UCSD-AML1 (cell line): ENCODE results near the gene SIX4.
"Not testable (repeated sequence)": the region's sequence is repeated elsewhere in the genome, so short reads cannot be mapped to it uniquely, and the experiment has no call there.

Experiments
- DNase-seq: peaks from one replicate; lab custom pipeline; 2025; ENCODE audit not compliant: unreplicated experiment; lab: John Stamatoyannopoulos, UW

The SIX4 gene

DNA sequence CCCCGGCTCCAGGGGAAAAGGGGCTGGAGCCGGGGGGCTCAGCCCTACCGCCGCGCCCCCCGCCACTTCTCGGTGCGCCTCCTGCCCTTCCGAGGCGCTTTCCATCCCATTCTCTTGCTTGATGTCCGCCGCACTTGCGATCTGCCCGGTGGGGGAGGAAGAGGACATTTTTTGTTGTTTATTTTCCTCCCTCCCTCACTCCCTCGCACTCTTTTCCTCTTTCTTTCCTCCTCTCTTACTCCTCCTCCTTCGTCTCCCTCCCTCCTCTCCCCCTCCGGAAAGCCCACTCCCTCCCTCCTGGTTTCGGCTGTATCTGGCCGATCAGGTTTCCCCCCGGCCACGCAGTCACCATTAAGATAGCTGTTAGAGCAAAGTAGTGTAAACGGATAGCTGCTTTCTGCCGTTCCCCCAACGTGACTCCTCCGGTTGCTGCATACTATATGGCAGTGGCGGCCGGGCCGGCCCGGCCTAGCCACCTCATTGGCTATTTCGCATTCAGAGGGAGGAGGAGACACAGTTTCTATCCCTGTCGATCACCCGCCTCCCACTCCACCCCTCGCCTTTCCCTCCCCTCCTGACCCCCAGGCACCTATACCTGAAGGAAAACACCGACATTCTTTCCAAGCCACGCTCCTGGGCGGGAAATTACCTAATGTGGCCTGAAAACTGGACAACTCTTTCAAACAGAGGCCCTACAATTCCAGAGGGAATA lies at the start of gene SIX4:
TSS of gene SIX4 (minus strand) at position 445 of the 712 bp plus-strand sequence. CDS start at position 168, 277 bp downstream.
- DNase-seq: peak; percentile 13

DNA sequence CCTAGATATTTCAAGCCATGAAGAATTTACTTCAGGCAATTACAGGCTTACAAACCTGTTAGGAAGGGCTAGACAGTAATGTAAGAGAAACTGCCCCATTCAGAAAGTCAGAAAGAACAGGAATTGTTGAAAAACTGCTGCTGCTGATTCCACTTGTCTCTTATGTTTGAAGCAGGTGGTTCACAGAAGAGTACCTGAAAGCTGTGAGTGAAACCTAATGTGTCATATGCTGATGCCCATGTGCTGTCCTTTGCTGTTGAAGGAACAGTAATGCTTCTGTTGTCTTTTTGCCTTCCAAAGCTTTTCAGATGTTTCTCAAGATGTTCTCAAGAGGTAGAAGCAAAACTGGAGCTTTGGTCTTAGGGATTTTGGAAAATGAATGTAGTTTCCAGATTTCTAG lies 49.4 kb upstream of the SIX4 start:
- no peak for DNase-seq

DNA sequence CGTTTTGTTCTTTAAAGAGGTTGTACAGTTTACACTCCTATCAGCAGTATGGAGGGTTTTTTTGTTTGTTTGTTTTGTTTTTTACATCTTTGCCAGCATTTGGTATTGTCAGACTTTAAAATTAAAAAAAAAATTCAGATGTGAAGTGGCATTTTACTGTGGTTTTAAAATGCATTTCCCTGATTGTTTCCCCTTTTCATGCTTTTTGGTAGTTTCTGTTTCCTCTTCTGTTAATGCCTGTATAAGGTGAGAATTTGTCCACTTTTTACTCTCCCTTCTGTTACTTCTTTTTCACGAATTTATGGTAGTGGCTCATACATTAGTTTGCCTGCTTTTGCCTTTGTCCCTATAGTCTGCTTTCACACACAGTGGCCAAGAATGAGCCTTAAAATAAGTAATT lies 47.0 kb upstream of the SIX4 start:
- DNase-seq: no peak

DNA sequence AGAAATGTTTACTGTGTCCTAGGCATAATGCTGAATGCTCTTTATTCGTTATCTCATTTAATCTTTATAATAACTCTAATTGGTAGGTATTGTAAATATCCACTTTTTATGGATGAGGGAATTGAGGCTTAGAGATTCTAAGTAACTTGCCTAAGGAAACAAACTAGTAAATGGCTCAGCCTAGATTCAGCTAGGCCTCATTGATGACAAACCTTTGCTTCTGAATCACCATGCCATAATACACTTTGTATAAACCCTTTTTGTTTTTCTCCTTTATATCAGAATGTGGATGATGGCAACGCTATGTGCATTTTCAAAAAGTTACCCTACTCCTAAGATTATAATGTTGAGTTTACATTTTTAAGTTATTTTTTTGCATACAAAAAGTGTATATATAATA lies 44.5 kb upstream of the SIX4 start:
- no peak for DNase-seq

DNA sequence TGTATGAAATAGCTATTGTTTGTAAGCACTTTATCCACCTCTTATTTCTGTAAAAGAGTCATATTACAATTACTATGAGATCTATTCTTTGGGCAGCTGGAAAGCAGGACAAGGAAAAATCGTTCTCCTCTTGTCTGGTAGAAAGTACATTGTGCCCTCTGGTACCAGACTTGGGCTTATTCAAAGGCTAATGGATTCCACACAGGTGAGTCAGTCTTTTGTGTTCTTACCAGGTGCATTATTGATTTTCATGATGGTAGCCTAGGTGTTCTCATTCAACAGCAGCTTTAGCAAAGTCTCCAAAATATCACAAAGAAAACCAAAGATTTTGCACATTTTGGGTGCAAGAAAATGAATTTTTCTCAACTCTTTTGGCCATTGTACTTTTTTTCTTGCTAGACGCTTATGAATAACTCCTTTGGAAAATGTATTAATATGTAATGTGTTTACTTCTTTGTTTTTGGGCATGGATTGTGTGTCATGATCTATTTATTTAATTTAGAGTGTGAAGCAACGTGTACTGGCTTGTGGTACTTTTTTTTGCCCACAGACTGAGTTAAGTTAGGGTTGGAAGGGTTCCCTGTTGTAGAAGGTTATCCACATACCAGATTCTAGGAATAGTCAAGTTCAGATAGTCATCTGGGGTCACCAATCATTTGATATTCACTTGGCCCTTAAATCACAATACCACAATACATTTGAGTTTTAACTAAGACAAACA lies 36.7 kb upstream of the SIX4 start:
- DNase-seq: no peak

DNA sequence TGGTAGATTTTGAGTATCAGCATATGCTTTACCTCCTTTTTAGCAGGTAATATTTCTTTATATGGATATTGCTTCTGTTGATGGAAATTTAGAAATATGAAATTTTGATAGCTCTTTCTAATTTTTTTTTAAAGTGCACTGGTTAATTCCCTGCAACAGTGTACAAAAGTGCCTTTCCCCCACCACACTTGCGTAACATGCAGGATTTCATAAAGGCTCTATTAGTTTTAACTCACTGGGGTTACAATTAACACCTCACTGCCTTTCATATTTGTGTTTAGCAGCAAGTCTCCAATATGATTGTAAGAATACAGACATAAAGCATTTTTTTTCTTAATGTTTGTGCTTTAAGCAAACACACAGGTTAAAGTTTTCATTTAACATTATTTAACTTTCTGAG lies 36.1 kb upstream of the SIX4 start:
- no peak for DNase-seq

DNA sequence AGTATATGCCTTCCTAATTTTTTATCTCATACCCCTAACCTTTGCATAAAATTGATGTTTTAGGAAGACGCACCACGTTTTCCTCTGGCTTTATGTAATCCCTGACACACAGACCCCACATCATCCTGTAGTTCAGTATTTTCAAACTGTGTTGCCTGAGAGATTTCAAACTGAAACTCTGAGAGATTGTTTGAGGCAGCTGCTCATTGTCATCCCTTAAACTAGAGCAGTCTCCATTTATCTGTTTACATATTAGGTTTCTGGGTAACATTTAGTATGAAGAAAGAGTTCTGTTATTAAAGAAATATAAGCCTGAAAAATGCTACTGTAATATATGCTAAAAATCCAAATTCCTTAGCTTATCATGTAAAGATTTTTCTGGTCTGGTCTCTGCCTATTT lies 34.7 kb upstream of the SIX4 start:
- no peak for DNase-seq

DNA sequence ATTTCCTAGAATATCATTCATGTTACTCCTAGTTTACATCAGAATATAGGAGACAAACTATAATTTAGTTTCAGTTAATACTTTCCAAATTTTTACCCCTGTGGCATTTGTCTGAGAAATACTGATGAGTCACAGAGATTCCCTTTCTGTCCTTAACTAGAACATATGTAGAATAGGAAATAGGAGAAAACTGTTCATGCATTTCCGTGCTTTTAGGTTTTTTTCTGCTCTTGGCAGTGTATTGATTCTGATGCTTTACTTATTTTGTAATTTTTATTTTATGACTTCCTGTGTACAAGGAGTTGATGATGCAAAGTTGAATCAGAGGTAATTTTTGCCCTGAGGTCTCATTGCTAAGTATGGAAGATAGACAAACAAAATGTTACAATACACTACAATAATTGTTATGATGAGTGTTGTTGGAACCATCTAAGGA lies 33.4 kb upstream of the SIX4 start:
- no peak for DNase-seq

DNA sequence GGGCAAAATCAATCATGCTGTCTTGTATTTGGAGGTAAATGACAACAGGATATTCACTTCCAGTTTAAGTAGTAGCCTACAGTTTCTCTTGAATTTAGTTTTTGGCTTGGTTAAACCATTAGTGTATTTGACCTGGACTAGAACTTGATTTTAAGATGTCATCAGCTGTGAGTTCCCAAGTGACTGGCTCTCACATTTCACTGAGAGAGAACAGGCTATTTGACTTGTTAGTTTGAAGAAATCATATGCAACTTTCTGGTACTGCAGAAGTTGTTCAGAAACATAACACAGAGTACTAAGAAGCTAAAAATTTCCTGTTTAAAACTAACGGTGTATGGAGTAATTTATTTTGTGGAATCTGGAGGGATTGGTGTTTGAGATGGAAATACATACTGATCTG lies 32.7 kb upstream of the SIX4 start:
- no peak for DNase-seq

DNA sequence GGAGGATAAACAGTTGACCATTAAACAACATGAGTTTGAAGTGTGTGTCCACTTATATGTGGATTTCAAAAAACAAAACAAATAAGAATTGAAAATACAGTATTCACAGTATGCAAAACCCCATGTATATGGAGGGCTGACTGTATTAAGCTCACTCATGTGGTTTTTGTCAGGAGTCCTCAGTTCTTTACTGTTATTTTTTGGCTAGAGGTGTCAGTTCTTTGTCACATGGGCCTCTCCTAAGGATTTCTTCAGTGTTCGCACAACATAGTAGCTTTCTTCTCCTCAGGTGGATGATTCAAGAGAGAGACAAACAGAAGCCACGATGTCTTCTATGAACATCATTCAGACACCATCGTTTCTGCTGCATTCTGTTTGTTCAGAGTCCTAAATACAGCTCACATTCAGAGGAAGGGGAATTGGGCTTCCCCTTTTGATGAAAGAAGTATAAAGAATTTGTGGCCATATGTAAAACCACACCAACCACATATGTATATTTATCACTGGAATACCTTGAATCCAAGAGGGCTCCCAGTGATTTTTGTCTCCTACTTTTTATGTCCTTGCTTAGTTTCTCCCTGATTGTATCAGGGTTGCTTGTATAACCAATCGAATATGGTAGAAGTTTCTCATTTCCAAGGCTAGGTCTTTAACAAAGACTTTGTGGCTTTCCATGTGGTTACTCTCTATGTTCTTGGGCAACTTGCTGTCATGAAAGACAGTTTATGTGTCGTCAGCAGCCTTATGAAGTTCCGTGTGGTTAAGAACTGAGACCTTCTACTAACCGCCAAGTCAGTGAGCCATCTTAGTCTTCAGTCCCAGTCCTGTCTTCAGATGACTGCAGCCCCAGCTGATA lies 29.3 kb upstream of the SIX4 start:
- DNase-seq: no peak

DNA sequence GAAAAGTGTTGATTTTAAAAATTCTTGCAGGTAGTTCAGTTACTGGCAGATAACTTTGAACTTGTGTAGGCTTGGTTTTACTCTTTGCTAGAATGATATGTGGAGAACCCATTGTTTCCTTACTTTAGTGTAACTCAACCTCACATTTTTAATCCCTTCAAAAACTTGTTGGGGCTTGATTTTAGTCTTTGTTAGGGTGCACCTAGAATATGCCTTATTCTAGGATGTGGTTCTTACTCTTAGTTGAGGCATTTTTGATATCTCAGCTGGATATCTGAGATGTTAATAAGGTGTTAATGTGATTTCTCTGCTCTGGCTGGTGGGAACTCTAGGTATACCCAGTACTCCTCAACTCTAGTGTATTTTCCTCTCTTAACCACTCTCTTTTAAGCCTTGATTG lies 20.4 kb upstream of the SIX4 start:
- no peak for DNase-seq

DNA sequence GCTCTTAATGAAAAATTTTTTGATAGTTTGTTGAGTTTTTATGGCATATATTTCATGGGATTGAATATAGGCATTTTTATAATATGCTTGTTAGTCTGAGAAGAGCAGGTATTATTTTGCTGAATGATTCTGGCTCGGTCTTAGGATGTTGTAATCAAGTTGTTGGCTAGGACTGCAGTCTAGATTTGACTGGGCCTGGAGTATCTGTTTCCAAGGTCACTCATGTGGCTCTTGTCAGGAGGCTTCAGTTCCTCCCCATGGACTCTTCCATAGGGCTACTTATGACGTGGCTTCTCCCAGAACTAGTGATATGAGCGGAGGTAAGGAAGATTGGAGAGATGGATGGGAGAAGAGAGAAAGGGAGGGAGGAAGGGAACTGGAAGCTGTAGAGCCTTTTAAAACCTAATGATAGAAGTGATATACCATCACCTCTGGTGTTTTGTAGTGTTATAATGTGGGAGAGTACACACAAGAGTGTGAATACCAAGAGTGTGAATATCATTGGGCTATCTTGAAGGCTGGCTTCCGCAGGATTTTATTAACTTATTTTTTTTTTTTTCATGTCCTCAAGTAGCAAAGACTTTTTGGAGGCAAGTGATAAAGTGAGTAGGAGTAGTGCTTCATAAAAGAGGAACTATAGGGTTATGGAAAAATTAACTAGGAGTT lies 14.8 kb upstream of the SIX4 start:
- no peak for DNase-seq

DNA sequence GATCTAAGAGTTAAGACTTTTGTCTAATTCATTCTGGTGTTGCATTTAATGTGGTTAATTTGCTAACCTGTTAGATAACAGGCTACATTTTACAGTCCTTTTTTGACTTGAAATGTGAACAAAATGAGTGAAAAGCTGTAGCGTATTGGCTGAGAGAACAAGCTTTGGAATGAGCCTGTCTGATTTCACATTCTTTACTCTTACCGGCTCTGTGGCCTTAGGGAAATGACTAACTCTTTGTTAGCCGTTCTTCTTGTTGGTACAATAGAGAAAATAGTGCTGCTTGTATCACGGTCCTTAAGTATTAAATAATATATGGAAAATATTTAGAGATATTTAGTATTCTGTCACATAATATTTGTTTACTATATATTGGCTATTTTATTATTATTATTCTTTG lies 12.3 kb upstream of the SIX4 start:
- no peak for DNase-seq

DNA sequence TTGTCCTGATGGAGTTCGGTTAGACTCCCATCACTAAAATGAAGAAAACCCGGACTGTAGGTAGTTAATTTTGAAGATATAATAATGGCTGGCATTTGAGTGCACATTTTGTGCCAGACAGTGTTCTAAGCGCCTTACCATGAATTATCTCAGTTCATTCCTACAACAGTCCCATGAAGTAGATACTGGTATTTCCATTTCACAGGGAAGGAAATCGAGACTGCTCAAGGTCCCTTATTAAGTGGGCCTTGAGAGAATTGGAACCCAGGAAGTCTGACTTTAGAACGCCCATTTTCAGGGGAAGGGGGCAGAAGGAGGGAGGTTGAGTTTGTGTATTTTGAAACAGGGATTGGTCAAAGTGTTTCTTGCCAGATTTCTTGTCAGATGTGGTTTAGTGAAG lies 11.3 kb upstream of the SIX4 start:
- no peak for DNase-seq

DNA sequence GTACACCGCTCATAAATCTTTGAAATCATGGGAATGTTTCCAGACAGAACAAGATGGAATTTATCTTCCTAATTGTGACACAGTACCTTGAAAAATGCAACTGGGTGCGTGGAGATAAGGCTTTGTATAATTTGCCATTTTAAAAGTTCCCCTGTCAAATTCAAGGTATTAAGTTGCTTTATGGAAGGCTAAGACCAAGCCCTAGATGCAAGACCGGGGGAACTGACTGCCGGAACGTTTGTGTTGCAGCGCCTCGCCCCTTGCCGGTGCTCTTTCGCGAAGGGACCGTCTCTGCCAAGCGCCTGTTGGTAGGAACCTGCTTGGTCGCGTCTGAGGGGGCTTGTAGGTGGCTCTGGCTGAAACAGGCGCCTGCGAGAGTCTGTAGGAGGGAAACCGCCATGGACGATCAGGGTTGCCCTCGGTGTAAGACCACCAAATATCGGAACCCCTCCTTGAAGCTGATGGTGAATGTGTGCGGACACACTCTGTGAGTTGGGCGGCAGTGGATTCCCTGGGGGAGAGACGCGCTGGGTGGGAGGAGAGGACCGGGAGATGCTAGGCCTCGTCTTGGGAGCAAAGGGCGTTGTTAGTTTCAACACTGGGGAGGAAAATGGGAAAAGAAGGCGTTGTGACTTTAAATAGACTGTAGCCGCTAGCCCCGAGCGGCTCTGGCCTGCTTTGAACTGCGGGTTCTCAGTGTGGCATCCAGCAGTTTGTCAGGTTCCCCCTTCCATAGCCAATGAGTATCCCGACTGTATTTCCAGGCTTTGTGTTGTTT lies 10.5 kb upstream of the SIX4 start, which contains the start of gene MNAT1:
TSS of gene MNAT1 (plus strand) at position 297 of the 778 bp plus-strand sequence. CDS start at position 399, 102 bp downstream.
- DNase-seq: peak; percentile 86

DNA sequence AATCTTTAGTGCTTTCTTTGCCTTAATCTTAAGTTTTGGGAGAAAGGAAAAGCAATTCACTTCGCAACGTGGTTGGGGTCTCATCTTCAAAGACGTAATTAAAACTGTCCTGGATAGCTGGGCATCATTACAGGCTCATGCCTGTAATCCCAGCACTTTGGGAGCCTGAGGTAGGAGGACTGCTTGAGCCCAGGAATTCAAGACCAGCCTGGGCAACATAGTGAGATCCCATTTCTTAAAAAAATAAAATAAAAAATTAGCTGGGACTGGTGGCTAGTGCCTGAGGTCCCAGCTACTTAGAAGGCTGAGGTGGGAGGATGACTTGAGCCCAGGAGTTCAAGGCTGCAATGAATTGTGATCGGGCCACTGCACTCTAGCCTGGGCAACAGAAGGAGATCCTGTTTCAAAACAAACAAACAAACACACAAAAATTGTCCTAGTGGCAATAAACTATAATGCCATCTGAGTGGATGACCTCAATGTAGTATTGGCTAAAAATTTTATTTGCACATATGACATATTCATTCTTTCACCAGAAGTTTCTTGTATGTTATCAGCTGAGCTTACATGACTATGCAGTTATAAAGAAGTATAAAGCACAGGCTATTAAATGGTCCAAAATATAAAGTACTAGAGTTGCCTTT lies 8.8 kb upstream of the SIX4 start:
- DNase-seq: no peak

DNA sequence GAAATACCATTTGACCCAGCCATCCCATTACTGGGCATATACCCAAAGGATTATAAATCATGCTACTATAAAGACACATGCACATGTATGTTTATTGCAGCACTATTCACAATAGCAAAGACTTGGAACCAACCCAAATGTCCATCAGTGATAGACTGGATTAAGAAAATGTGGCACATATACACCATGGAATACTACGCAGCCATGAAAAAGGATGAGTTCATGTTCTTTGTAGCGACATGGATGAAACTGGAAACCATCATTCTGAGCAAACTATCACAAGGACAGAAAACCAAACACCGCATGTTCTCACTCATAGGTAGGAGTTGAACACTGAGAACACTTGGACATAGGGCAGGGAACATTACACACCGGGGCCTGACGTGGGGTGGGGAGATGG lies 7.1 kb upstream of the SIX4 start:
- not testable (repeated sequence) for DNase-seq

DNA sequence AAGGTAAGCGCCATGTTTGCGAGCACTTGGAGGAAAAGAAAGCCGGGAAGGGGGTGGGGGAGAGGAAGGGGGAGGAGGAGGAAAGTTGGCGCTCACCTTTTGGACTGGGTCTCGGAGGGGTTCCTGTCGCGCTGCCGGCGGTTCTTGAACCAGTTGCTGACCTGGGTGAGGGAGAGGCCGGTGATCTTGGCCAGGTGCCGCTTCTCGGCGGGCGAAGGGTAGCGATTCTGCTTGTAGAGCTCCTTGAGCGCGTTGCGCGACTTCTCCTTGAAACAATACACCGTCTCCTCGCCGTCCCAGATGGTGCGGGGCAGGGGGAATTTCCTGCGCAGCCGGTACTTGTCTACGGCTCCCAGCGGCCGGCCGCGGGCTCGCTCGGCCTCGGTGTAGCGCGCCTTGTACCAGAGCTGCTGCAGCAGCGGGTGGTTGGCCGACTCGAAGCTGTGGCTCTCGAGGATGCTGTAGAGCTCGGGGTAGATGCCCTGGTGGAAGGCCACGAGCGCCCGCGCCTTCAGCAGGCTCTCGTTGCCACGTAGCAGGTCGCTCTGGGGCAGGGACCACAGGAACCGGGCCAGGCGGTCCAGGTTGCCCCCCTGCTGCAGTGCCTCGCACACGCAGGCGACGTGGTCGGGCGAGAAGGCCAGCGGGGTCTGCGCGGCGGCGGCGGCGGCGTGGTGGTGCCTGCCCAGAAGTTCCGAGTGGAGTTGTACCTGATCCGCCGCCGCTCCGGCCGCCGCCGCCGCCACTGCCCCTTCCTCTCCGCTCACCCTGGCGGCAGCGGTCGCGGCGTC lies 840 bp downstream of the SIX4 start:
- peak; percentile 34 for DNase-seq
